Activated naive CD8-positive, alpha-beta T cell treated with anti-CD3 and anti-CD28 coated beads for 36 hours (primary cell): ENCODE measurements around the gene AIG1. TPM values are rescaled to one million over a fixed set of nuclear protein-coding genes. Genes with fewer than 3 reads are reported as not detected.
"Not testable (repeated sequence)": the region's sequence is repeated elsewhere in the genome, so short reads cannot be mapped to it uniquely, and the experiment has no call there.

Experiments used
- DNase-seq: peaks from one replicate; pipeline ENCODE4 v3.0.0; 2021
- H3K27ac Mint-ChIP-seq: one replicate; pipeline ENCODE4 v1.8.0; 2022; ENCODE audit warnings: mild to moderate bottlenecking, moderate library complexity, mixed read lengths
- H3K27me3 Mint-ChIP-seq: one replicate; pipeline ENCODE4 v1.8.0; 2022; ENCODE audit warnings: mild to moderate bottlenecking, mixed read lengths
- H3K36me3 Mint-ChIP-seq: one replicate; pipeline ENCODE4 v1.8.0; 2021; ENCODE audit warnings: mild to moderate bottlenecking, mixed read lengths
- H3K4me1 Mint-ChIP-seq: one replicate; pipeline ENCODE4 v1.8.0; 2021; ENCODE audit warnings: mixed read lengths
- H3K4me3 Mint-ChIP-seq: one replicate; pipeline ENCODE4 v1.8.0; 2022; ENCODE audit warnings: mild to moderate bottlenecking, moderate library complexity, mixed read lengths
- H3K9me3 Mint-ChIP-seq: one replicate; pipeline ENCODE4 v1.8.0; 2022; ENCODE audit warnings: mixed read lengths
- total RNA-seq, 2 experiments: library from RNA; stranded (reverse); gene quantifications; one replicate each; pipeline ENCODE4 v1.2.3, GENCODE V29; 2021

AIG1 gene
- total RNA-seq, 2 experiments from 2014 or later = 19.8 to 20.1 TPM

DNA sequence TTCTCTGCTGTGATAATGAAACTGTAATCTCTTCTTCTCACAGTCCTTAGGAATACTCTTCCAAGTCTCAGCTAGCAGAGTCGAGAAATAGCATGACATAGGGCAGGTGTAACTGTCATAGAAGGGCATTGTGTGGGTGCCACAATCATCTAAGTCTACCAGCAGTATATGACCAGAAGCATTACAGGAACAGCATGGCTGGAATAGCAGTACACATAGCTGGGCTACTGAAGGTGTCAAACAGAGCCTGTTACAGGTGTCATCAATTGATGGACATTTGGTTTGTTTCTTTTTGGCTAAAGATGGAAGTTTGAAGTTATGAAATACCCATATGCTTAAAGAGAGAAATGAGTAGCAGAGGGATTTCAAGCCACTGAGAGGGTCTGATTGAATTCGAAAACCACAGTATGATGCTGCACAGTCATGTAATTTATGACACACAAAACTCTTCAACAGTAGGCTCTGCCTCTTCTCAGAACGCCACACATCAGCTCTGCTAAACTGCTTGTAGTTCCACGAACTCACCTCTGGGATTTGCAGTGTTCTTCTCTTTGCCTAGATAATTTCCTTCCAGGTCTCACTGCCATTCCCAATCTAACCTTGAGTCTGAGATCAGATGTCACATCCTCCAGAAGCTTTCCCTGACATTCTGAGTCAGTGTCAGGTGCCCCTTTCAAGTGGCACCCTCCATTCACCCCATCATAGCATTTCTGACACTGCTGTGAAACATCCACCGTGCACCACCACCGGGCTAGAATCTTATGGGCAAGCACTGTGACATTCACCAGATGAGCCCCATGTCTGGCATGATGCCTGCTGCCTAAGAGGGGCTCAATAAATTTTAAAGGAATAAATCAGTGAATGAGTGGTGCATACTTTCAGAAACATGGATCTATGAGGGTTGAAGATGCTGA, 238.8 kb downstream of the AIG1 start:
- Mint-ChIP-seq H3K36me3 (peaks cover 6% of the 10 kb centered on the region), H3K27ac (no peak overlapping the region), H3K4me3 (no peak overlapping the region), H3K9me3 (no peaks in the 10 kb centered on the region), H3K4me1 (peaks cover 2% of the 10 kb centered on the region), H3K27me3 (no peaks in the 10 kb centered on the region)
- DNase-seq = no peak

DNA sequence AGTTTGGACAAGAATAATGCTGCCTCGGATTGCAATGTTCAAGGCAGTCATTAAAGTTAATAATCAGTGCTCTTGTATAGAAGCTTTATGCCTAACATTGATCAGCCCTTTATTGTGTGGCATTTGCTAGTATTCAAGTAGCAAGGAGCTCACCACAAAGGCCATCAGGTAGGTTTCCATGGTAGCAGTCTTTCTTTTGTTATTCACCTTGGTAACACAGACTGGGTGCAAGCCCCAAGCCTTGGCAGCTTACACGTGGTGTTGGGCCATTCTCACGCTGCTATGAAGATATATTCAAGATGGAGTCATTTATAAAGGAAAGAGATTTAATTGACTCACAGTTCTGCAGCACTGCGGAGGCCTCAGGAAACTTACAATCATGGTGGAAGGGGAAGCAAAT, 240.5 kb downstream of the AIG1 start:
- H3K4me3 Mint-ChIP-seq = no peak overlapping the region
- no peak overlapping the region for H3K27ac Mint-ChIP-seq
- peaks cover 2% of the 10 kb centered on the region for H3K4me1 Mint-ChIP-seq
- no peaks in the 10 kb centered on the region for H3K27me3 Mint-ChIP-seq
- peaks cover 2% of the 10 kb centered on the region for H3K9me3 Mint-ChIP-seq
- H3K36me3 Mint-ChIP-seq = peaks cover 6% of the 10 kb centered on the region
- DNase-seq = no peak

DNA sequence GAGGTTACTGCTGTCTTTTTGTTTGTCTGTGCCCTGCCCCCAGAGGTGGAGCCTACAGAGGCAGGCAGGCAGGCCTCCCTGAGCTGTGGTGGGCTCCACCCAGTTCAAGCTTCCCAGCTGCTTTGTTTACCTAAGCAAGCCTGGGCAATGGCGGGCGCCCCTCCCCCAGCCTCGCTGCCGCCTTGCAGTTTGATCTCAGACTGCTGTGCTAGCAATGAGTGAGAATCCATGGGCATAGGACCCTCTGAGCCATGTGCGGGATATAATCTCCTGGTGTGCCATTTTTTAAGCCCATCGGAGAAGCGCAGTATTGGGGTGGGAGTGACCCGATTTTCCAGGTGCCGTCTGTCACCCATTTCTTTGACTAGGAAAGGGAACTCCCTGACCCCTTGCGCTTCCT, 247.1 kb downstream of the AIG1 start:
- not testable (repeated sequence) for H3K27me3 Mint-ChIP-seq

DNA sequence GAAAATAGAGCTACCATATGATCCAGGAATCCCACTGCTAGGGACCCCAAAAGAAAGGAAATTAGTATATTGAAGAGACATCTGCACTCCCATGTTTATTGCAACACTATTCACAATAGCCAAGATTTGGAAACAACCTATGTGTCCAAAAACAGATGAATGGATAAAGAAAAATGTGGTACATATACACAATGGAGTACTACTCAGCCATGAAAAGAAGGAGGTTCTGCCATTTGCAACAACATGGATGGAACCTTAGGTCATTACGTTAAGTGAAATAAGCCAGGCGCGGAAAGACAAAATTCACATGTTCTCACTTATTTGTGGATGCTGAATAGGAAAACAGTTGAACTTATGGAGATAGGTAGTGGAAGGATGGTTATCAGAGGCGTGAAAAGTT, 252.5 kb downstream of the AIG1 start:
- H3K9me3 Mint-ChIP-seq = peaks cover 20% of the 10 kb centered on the region
- H3K27me3 Mint-ChIP-seq = no peaks in the 10 kb centered on the region
- H3K4me3 Mint-ChIP-seq = no peak overlapping the region
- no peak for DNase-seq
- H3K36me3 Mint-ChIP-seq = peaks cover 5% of the 10 kb centered on the region
- H3K4me1 Mint-ChIP-seq = no peaks in the 10 kb centered on the region
- H3K27ac Mint-ChIP-seq = no peak overlapping the region

More for the DNA sequence above, 247.1 kb downstream of the AIG1 start:
- H3K4me1 Mint-ChIP-seq, H3K36me3 Mint-ChIP-seq, H3K9me3 Mint-ChIP-seq, H3K4me3 Mint-ChIP-seq, H3K27ac Mint-ChIP-seq, DNase-seq: not testable (repeated sequence)

DNA sequence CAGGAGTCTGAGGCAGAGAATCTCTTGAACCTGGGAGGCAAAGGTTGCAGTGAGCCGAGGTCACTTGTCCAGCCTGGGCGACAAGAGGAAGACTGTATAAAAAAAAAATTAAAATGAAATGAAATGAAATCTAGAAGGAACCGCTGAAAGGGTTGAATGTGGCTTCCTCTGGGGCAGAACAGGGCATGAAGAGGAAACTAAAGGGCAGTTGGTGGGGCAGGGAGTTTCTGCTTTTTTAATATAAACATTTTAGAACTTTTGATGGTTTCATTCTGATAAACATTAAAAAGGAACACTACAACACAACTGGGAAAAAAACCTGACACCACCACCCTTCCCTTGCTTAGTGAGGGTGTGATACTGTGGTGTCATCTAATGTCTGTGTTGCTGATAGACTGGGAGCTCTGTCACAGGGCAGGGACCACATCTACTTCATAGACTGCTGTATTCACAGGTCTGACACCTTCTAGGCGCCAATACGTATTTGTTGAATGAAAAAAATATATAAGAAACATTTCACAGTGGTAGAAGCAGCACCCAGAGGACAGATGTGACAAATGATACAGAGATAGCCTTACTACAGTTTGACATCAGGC, 260.9 kb downstream of the AIG1 start:
- Mint-ChIP-seq H3K4me1 (no peaks in the 10 kb centered on the region), H3K27me3 (no peaks in the 10 kb centered on the region), H3K9me3 (peaks cover 26% of the 10 kb centered on the region), H3K4me3 (no peak overlapping the region), H3K27ac (no peak overlapping the region), H3K36me3 (no peaks in the 10 kb centered on the region)
- no peak for DNase-seq

DNA sequence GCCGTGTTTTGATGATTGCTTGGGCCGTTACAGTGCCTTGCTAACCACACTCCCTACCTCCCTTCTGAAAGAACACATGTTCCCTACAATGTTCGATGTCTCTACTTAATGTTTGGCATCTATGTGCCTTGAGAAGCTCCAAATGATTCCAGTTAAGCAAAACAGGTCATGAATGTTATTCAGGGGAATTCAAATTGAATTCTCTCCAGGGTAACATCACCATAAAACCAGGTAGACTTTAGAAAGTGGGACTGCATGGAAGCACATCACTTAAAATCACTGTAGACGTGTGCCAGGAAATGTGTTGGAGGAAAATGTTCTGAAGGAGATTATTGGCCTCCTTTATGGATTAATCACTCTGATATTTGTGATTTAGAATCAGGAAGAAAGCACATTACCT, 261.7 kb downstream of the AIG1 start:
- no peaks in the 10 kb centered on the region for H3K27me3 Mint-ChIP-seq
- H3K36me3 Mint-ChIP-seq = no peaks in the 10 kb centered on the region
- no peaks in the 10 kb centered on the region for H3K4me1 Mint-ChIP-seq
- H3K9me3 Mint-ChIP-seq = peaks cover 20% of the 10 kb centered on the region
- H3K4me3 Mint-ChIP-seq = no peak overlapping the region
- no peak overlapping the region for H3K27ac Mint-ChIP-seq
- DNase-seq = no peak

DNA sequence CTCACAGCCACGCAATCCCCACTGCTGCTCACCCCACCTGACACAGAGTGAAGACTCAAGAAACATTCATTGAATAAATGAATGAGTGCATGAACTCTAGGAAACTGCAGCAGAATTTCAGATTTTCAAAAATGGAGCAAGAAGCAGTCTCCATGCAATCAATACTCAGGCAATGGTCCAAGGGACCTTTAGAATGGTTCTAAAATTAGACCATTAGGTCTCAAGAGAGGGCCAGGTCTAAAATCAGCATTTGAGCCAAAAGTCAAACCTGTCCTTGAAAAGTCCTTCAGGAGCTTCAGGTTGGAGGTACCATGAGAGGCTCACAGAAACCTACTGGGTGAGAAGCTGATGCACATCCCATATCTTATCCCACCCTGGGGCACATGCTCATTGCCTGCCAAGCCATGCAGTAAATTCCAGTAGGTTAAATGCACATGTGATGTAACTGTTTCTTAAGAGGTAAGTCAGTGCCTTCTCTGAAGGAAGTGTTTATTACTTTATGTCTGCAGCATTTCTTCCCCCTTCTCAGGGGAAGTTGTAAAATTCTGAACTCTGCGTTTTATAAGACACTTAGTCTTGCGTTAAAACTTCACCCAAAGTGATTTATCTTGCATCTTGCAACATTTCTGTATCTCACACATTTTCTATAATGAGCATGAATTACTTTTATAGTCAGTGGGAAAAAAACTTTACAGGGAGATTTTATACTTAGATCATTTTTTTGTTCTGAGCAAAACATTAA, 263.2 kb downstream of the AIG1 start:
- DNase-seq = no peak
- Mint-ChIP-seq H3K36me3 (no peaks in the 10 kb centered on the region), H3K9me3 (peaks cover 9% of the 10 kb centered on the region), H3K27ac (no peak overlapping the region), H3K4me1 (no peaks in the 10 kb centered on the region), H3K27me3 (no peaks in the 10 kb centered on the region), H3K4me3 (no peak overlapping the region)

DNA sequence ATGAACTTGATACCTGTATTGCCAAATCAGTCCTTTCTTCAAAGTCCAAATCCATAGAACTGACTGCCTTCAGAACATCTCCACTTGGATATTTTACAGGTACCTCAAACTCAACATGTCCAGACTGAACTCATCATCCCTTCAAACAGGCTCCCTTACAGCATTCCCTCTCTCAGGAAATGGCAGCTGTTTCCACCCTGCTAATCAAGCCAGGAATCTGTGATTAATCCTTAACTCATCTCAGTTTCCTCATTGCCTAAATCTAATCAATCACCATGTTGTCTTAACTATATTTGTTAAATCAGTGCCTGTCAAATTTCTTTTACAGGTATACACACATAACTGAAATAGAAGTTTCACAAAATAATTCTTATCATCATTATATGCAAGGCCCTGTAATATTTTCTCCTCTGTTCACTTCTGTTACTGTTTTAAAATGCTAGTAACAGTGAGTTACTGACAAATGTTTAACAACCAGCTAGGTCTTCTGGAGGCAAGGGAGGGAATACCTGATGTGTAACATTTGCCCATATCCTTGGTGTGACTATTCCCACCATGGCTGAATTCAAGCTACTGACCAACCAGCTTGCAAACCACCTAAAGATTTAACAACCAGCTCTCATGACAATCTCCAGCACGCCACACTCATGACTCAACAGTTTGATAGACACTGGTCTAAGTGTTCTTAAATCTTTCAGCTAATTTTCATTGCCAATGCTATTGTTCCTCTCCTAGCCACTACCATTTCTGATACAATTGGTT, 264.9 kb downstream of the AIG1 start:
- no peak for DNase-seq
- Mint-ChIP-seq H3K36me3 (no peaks in the 10 kb centered on the region), H3K4me1 (no peaks in the 10 kb centered on the region), H3K9me3 (no peaks in the 10 kb centered on the region), H3K27me3 (no peaks in the 10 kb centered on the region), H3K27ac (no peak overlapping the region), H3K4me3 (no peak overlapping the region)

DNA sequence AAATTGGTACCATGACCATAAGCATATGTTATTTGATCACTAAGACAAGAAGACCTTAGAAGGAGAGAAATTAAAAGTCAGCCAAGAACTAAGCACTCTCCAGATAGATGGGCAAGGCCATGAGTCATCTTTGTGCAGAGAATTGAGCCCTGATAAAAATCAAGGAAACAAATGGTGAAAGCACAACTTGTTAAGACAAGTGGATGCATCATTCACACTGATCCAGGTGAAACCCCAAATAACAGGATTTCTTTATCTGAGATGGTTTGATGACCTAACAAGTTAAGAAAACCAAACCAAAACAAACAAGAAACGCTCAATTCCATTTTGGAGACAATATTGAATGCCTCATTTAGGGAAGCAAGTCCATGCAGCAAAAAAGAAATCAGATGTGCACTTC, 268.2 kb downstream of the AIG1 start:
- Mint-ChIP-seq H3K9me3 (no peaks in the 10 kb centered on the region), H3K4me1 (peaks cover 2% of the 10 kb centered on the region), H3K4me3 (no peak overlapping the region), H3K27ac (no peak overlapping the region), H3K36me3 (no peaks in the 10 kb centered on the region), H3K27me3 (no peaks in the 10 kb centered on the region)
- no peak for DNase-seq

DNA sequence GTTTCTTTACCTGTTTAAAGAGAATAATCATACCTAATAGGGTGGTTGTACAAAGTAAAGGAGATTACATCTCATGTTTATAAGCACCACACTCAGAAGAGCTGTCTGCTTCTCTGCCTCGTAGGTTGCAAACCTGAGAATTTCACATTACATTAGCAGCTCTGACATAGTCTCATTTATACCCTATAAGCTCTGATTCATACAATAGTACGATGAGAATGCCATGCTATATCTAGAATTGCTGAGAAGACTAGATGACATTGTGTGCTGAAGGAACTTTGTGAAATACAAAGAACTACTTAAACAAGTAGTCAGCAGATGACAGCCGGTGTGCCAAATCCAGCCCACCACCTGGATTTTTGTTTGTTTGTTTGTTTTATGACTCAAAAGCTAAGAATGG, 268.6 kb downstream of the AIG1 start:
- DNase-seq = no peak
- no peaks in the 10 kb centered on the region for H3K27me3 Mint-ChIP-seq
- peaks cover 4% of the 10 kb centered on the region for H3K4me1 Mint-ChIP-seq
- H3K27ac Mint-ChIP-seq = no peak overlapping the region
- peaks cover 2% of the 10 kb centered on the region for H3K36me3 Mint-ChIP-seq
- no peak overlapping the region for H3K4me3 Mint-ChIP-seq
- H3K9me3 Mint-ChIP-seq = no peaks in the 10 kb centered on the region

DNA sequence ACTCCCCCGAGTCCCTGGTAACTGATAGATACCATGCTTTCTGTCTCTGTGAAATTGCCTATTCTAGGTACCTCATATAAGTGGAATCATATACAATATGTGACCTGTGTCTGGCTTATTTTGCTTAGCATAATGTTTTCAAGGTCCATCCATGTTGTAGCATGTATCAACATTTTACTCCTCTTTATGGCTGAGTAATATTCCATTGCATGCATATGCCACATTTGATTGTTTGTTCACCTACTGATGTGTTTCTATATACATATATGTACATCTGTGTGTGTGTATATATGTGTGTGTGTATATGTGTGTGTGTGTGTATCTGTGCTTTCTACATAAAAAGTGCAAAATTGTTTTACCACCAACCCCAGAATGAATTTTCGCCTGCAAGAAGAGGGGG, 270.7 kb downstream of the AIG1 start:
- Mint-ChIP-seq H3K36me3 (peaks cover 7% of the 10 kb centered on the region), H3K9me3 (no peaks in the 10 kb centered on the region), H3K27me3 (no peaks in the 10 kb centered on the region), H3K4me1 (peaks cover 10% of the 10 kb centered on the region), H3K27ac (no peak overlapping the region), H3K4me3 (no peak overlapping the region)
- no peak for DNase-seq

DNA sequence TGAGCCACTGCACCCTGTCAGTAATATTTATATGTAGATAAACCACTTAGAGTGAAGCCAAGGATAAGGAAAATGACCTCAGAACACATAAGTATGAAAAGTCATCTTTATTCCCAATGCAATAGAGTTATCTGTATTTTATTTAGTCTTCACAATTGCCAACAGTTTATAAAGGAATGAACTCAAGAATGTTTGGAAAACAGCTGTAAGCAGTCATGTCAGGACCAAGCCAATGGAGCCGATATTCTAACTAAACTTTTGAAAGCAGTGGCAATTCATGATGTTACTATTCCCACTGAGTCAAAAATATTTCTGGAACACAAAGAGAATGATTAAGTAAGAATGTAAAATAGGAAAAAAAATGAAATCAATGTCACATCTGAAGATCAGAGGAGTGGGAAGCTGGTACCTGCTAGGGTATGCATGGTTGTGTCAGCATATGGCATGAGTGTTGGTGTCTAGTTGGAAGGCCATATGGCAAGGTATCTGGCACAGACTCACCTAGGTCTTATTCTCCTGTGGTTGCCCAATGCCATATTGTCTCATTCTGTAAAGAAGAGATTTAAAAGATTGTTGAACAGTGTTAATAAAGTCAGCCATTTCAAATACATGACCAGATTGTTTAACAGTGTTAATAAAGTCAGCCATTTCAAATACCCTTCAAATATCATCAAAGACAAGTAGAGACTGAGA, 271.6 kb downstream of the AIG1 start:
- no peaks in the 10 kb centered on the region for H3K27me3 Mint-ChIP-seq
- peaks cover 13% of the 10 kb centered on the region for H3K4me1 Mint-ChIP-seq
- H3K4me3 Mint-ChIP-seq = no peak overlapping the region
- peaks cover 7% of the 10 kb centered on the region for H3K36me3 Mint-ChIP-seq
- H3K27ac Mint-ChIP-seq = no peak overlapping the region
- DNase-seq = no peak
- H3K9me3 Mint-ChIP-seq = no peaks in the 10 kb centered on the region

DNA sequence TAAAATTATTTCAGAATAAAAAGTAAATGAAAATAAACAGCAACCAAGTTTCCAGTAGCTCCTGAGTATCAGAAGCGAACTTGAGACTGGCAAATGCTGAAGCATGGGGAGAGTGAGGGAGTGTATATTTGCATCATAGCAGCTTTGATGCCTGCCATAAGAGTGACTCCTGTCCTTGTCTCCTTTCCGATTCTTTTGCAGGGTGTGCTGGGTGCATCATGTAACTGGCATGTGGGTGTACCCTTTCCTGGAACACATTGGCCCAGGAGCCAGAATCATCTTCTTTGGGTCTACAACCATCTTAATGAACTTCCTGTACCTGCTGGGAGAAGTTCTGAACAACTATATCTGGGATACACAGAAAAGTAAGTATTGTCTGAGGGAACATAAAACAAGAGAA, 272.4 kb downstream of the AIG1 start:
- Mint-ChIP-seq H3K4me1 (peaks cover 13% of the 10 kb centered on the region), H3K27ac (no peak overlapping the region), H3K9me3 (peaks cover 4% of the 10 kb centered on the region), H3K27me3 (no peaks in the 10 kb centered on the region), H3K4me3 (no peak overlapping the region), H3K36me3 (peaks cover 7% of the 10 kb centered on the region)
- no peak for DNase-seq

DNA sequence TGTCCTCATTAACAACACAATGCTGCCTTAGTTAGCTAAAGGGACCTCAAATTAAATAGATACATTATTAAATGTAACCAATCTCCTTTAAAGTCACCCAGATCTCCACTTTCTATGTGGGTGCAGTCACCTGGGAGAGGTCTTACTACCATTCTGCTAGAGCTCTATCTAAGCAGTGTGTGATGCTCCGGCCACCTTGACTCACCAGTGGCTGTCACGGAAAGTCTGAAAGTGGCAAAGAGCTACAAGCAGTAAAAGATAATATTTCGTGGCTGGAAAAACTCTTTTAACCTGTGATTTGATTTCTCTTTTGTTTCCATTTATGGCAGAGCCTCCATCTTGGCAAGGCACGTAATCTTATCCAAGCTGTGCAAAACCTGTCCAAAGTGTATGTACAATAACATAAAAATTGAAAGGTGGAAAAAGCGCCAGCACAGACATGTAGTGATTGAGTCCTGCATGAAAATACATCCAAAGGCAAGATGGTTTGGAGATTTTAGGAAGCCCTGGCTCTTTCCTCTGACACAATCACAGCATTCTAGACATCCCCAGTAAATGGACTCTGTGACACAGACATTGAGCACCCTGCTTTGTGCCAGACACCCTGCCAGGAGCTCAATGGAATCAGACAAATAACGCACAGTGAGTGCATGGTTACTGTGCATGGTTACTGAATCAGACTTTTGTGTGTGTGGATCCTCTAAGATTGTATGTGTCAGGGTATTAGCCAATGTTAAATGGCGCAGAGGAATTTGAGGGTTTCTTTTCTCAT, 273.2 kb downstream of the AIG1 start:
- no peak overlapping the region for H3K4me3 Mint-ChIP-seq
- H3K9me3 Mint-ChIP-seq = peaks cover 4% of the 10 kb centered on the region
- no peak overlapping the region for H3K27ac Mint-ChIP-seq
- peaks cover 13% of the 10 kb centered on the region for H3K4me1 Mint-ChIP-seq
- no peaks in the 10 kb centered on the region for H3K27me3 Mint-ChIP-seq
- peaks cover 7% of the 10 kb centered on the region for H3K36me3 Mint-ChIP-seq
- peak; percentile 17 for DNase-seq
